DND-41 (cell line): Measurements from ENCODE around the gene SGMS1.

Experiments
- CTCF ChIP-seq: IDR thresholded peaks from 2 replicates; pipeline ENCODE4 v1.5.1; 2012; ENCODE audit warnings: borderline replicate concordance, low read length, moderate library complexity, mild to moderate bottlenecking; ENCODE audit not compliant: poor library complexity, severe bottlenecking; ENCODE audit errors: extremely low read depth
- EZH2 ChIP-seq: IDR thresholded peaks from 3 replicates; pipeline ENCODE4 v1.6.1; 2012; ENCODE audit warnings: borderline replicate concordance, low read depth, mild to moderate bottlenecking, moderate library complexity, low read length, inconsistent platforms; ENCODE audit not compliant: severe bottlenecking

- TF ChIP-seq CTCF = no peak
- TF ChIP-seq EZH2 = no peak
These were observed 186.5 kb downstream of the SGMS1 start for GRCh38 chr10:50437248-50437647.
